ENCODE results near the gene NAA80. TPM values are rescaled to one million over a fixed set of nuclear protein-coding genes. Genes with fewer than 3 reads are reported as not detected.
"Not testable (repeated sequence)": the region's sequence is repeated elsewhere in the genome, so short reads cannot be mapped to it uniquely, and the experiment has no call there.

NAA80 gene
- total RNA-seq, 1 donor from 2014 or later, result 18.1 TPM

DNA sequence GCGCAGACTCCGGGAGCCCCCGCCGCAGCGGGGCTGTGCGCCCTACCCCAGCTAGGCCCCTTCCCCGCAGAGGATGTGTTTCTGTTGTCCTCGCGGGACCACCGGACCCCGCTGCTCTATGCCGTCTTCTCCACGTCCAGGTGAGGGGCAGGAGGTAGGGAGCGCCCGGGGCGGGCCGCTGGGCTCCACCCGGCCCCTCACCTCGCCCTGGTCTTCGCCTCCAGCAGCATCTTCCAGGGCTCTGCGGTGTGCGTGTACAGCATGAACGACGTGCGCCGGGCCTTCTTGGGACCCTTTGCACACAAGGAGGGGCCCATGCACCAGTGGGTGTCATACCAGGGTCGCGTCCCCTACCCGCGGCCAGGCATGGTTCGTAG lies 25.5 kb downstream of the NAA80 start:
- peaks cover 39% of the 10 kb centered on the region for H3K27me3 Mint-ChIP-seq (ENCODE audit: insufficient read depth)
- intact Hi-C loops (cut with micrococcal nuclease), result loop anchor here (1.0 kb wide), 6 partner anchors 13 to 152 kb away; no protein-coding TSS in a partner anchor
- no peaks in the 10 kb centered on the region for H3K9me3 Mint-ChIP-seq
- peaks cover 21% of the 10 kb centered on the region for H3K4me1 Mint-ChIP-seq (ENCODE audit: low read depth)
- H3K4me3 Mint-ChIP-seq, result no peak overlapping the region
- no peak overlapping the region for H3K27ac Mint-ChIP-seq
- H3K36me3 Mint-ChIP-seq (ENCODE audit: low read depth), result no peaks in the 10 kb centered on the region
- no peak for DNase-seq (ENCODE audit: low spot score)

DNA sequence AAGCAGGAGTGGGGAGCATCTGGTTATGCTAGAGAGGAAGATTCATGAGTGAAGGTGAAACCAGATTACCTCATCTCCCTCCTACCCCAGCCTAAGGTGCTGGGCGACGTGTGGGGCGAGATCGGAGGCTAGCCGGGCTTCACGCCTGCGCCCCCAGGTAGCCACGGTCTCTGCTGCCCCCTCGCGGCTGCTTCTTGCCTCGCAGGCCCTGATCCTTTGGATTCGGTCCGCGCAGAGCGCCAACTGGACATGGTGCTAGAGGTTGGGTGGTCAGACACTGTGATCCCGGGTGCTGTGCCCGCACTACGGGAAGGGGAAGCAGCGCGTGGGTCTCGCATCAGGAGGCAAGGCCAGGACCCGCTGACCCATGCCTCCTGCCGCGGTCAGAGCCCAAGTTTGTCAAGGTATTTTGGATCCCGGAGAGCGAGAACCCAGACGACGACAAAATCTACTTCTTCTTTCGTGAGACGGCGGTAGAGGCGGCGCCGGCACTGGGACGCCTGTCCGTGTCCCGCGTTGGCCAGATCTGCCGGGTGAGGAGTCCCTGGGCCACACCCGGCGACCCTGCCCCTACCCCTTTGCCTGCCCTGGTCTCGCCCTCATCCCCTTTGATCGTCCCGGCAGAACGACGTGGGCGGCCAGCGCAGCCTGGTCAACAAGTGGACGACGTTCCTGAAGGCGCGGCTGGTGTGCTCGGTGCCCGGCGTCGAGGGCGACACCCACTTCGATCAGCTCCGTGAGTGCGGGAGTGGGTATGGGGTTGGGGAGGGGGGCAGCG lies 26.1 kb downstream of the NAA80 start:
- Mint-ChIP-seq H3K9me3 (no peaks in the 10 kb centered on the region), H3K27ac (no peak overlapping the region), H3K27me3 (ENCODE audit: insufficient read depth) (peaks cover 39% of the 10 kb centered on the region), H3K4me3 (peak overlapping the region; percentile 71), H3K4me1 (ENCODE audit: low read depth) (peaks cover 21% of the 10 kb centered on the region), H3K36me3 (ENCODE audit: low read depth) (no peaks in the 10 kb centered on the region)
- intact Hi-C loops (cut with micrococcal nuclease), result loop anchor here (1.0 kb wide), 5 partner anchors 13 to 152 kb away; no protein-coding TSS in a partner anchor
- DNase-seq (ENCODE audit: low spot score), result peak; percentile 82

DNA sequence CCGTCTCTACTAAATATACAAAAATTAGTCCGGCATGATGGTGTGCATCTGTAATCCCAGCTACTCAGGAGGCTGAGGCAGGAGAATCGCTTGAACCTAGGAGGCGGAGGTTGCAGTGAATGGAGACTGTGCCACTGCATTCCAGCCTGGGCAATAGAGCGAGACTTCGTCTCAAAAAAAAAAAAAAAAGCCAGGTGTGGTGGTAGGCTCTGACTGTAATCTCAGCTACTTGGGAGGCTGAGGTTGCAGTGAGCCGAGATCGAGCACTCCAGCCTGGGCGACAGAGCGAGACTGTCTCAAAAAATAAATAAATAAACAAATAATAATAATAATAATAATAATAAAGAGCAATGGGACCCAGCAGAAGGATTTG lies 26.7 kb downstream of the NAA80 start:
- H3K36me3 Mint-ChIP-seq (ENCODE audit: low read depth); intact Hi-C loops (cut with micrococcal nuclease); H3K27ac Mint-ChIP-seq; H3K9me3 Mint-ChIP-seq; H3K4me3 Mint-ChIP-seq; DNase-seq (ENCODE audit: low spot score): not testable (repeated sequence)
- Mint-ChIP-seq H3K27me3 (ENCODE audit: insufficient read depth) (peaks cover 36% of the 10 kb centered on the region), H3K4me1 (ENCODE audit: low read depth) (peaks cover 21% of the 10 kb centered on the region)

DNA sequence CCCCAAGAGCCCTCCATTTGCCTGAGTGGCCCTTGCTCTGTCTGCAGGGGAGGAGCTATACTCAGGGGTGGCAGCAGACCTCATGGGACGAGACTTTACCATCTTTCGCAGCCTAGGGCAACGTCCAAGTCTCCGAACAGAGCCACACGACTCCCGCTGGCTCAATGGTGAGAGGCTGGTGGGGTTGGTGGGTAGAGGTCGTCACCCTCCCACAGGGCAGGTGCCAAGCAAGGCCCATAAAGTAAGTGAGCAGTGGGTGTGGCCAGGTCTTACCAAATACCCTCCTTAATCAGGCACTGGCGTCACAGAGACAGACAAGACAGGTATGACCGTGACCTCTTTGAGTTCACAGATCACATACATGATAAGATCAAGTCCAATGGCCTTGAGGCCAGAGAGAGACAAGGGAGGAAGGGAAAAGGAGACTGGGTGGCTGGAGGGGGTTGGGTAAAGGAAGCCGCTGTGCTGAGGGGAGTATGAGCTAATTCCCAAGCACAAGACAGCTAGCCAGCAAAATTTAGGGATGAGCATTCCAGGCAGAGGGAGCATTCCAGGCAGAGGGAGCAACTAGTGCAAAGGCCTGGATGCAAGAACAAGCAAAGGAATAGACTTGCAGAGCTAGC lies 27.8 kb downstream of the NAA80 start:
- Mint-ChIP-seq H3K36me3 (ENCODE audit: low read depth) (no peaks in the 10 kb centered on the region), H3K27ac (no peak overlapping the region), H3K9me3 (no peaks in the 10 kb centered on the region), H3K4me1 (ENCODE audit: low read depth) (peaks cover 21% of the 10 kb centered on the region), H3K4me3 (no peak overlapping the region), H3K27me3 (ENCODE audit: insufficient read depth) (peaks cover 34% of the 10 kb centered on the region)
- intact Hi-C loops (cut with micrococcal nuclease), result no loop called here
- no peak for DNase-seq (ENCODE audit: low spot score)

DNA sequence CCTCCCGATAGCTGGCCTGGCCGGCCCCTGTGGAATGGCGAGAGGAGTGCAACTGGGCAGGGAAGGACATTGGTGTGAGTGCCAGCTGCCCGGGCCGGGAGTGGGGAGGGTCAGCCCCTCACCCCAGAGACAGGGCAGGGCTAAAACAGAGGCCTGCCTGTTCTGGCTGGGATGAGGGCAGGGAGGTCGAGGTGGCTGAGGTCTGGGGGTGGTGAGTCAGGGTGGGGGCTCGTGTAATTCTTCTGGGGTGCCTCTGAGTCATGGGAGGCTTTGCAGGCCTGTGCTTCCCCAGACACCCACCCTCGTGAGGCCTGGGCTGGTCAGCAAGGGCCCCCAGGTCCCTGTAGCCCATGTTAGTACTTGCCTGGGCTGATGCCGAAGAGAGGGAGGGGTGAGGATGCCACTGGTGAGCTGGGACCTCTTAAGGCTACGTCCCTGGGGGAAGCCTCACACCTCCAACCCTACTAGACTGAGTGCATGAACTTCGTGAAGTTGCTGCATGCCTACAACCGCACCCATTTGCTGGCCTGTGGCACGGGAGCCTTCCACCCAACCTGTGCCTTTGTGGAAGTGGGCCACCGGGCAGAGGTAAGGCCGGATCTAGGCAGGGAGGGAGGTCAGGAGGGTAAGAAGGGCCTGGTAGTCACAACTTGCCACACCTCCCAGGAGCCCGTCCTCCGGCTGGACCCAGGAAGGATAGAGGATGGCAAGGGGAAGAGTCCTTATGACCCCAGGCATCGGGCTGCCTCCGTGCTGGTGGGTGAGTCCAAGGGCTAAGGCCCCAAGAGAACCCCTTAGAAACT lies 28.6 kb downstream of the NAA80 start:
- Mint-ChIP-seq H3K4me1 (ENCODE audit: low read depth) (peaks cover 16% of the 10 kb centered on the region), H3K36me3 (ENCODE audit: low read depth) (no peaks in the 10 kb centered on the region), H3K27ac (no peak overlapping the region), H3K4me3 (no peak overlapping the region), H3K27me3 (ENCODE audit: insufficient read depth) (peaks cover 31% of the 10 kb centered on the region), H3K9me3 (no peaks in the 10 kb centered on the region)
- no peak for DNase-seq (ENCODE audit: low spot score)
- intact Hi-C loops (cut with micrococcal nuclease), result no loop called here

DNA sequence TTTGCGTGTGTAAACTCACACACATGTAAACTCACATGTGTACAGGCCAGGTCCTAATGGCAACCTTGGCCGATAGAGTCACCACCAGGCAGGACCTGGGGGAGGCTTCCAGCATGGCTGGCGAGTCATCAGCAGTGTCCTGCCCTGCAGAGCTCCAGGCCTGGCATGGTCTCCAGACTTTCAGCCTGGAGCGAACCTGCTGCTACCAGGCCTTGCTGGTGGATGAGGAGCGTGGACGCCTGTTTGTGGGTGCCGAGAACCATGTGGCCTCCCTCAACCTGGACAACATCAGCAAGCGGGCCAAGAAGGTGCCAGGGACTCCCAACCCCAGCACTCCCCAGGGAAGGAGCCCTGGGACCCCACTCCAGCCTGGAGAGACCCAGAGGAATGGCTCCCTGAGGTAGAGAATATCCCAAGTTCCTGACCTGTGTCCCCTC lies 29.2 kb downstream of the NAA80 start:
- H3K4me1 Mint-ChIP-seq (ENCODE audit: low read depth), result peaks cover 13% of the 10 kb centered on the region
- H3K27me3 Mint-ChIP-seq (ENCODE audit: insufficient read depth), result peaks cover 26% of the 10 kb centered on the region
- no peaks in the 10 kb centered on the region for H3K9me3 Mint-ChIP-seq
- DNase-seq (ENCODE audit: low spot score), result no peak
- intact Hi-C loops (cut with micrococcal nuclease), result no loop called here
- H3K27ac Mint-ChIP-seq, result no peak overlapping the region
- H3K36me3 Mint-ChIP-seq (ENCODE audit: low read depth), result no peaks in the 10 kb centered on the region
- no peak overlapping the region for H3K4me3 Mint-ChIP-seq

DNA sequence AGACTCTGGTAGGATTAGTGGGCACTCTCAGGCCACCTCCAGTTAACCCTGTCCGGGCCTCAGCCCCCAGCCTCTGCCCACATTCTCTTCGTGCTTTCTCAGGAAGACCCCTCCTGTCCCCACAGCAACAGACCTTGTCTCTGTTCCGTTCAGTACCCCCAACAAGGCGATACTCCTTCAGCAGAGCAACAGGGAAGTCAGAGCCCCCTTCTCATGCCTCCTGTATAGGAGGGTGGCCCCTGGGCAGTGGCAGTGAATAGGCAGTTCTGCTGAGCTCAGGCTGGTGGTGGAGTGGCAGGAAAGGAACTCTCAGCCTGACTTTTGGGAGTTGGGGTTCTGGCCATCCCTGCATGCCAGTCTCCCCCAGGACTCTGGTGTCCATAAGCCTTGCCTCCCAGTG lies 29.7 kb downstream of the NAA80 start:
- Mint-ChIP-seq H3K27ac (no peak overlapping the region), H3K27me3 (ENCODE audit: insufficient read depth) (peaks cover 23% of the 10 kb centered on the region), H3K36me3 (ENCODE audit: low read depth) (no peaks in the 10 kb centered on the region), H3K9me3 (no peaks in the 10 kb centered on the region), H3K4me3 (no peak overlapping the region), H3K4me1 (ENCODE audit: low read depth) (peaks cover 10% of the 10 kb centered on the region)
- no peak for DNase-seq (ENCODE audit: low spot score)
- intact Hi-C loops (cut with micrococcal nuclease), result no loop called here

DNA sequence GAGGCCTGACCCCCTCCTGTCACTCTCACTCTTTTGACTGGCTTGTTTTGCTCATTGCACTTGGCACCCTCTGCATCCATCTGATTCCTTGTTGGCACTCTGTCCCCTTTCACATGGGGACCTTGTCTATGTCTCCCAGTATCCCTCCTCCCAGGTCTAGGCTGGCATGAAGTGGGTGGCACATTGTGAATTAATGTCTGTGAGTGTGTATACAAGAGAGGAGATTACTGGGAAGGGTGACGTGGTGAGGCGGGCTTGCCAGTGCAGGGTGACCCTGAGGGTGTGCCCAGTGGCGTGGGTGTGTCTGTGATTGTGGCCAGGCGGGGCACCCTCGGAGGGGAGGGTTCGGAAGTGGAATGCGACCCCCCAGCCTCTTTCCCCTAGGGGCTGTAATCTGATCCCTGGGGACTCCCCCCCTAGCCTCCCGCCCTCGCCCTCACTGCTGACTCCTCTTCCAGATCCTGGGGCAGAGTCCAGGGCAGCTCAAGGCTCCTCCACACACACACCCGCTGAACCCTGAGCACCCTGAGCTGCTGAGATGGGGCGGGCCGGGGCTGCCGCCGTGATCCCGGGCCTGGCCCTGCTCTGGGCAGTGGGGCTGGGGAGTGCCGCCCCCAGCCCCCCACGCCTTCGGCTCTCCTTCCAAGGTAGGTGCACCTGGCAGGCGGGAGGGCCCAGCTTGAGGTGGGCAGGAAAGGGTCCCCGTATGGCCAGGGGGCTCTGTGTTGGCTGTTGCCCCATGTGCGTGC lies 30.3 kb downstream of the NAA80 start, which contains the start of gene SEMA3B:
TSS of gene SEMA3B (plus strand) at position 445 of the 749 bp plus-strand sequence. CDS start at position 539, 94 bp downstream.
- intact Hi-C loops (cut with micrococcal nuclease), result no loop called here
- no peak for DNase-seq (ENCODE audit: low spot score)
- Mint-ChIP-seq H3K27me3 (ENCODE audit: insufficient read depth) (peaks cover 18% of the 10 kb centered on the region), H3K4me1 (ENCODE audit: low read depth) (peaks cover 5% of the 10 kb centered on the region), H3K36me3 (ENCODE audit: low read depth) (no peaks in the 10 kb centered on the region), H3K27ac (no peak within 1 kb of the TSS), H3K4me3 (no peak within 1 kb of the TSS), H3K9me3 (no peaks in the 10 kb centered on the region)

DNA sequence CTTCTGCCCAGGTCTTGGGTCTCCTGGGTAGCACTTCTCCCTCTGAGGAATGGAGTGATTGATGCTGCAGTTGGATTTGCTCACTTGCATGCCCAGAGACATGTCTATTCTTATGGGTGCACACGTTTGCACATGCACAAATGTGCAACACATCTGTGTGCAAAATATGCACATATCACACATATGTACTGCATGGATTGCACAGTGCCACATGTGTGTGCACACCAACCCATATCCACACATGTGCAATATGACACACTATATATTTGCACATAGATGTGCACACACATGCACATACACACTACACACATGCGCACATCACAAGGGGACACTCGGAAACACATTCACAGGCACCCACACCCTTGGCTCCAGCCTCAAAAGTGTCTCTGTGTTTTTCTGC lies 30.9 kb downstream of the NAA80 start:
- H3K9me3 Mint-ChIP-seq, result no peaks in the 10 kb centered on the region
- H3K27me3 Mint-ChIP-seq (ENCODE audit: insufficient read depth), result peaks cover 18% of the 10 kb centered on the region
- no peak overlapping the region for H3K4me3 Mint-ChIP-seq
- H3K4me1 Mint-ChIP-seq (ENCODE audit: low read depth), result peaks cover 5% of the 10 kb centered on the region
- no peaks in the 10 kb centered on the region for H3K36me3 Mint-ChIP-seq (ENCODE audit: low read depth)
- intact Hi-C loops (cut with micrococcal nuclease), result no loop called here
- DNase-seq (ENCODE audit: low spot score), result no peak
- H3K27ac Mint-ChIP-seq, result no peak overlapping the region

DNA sequence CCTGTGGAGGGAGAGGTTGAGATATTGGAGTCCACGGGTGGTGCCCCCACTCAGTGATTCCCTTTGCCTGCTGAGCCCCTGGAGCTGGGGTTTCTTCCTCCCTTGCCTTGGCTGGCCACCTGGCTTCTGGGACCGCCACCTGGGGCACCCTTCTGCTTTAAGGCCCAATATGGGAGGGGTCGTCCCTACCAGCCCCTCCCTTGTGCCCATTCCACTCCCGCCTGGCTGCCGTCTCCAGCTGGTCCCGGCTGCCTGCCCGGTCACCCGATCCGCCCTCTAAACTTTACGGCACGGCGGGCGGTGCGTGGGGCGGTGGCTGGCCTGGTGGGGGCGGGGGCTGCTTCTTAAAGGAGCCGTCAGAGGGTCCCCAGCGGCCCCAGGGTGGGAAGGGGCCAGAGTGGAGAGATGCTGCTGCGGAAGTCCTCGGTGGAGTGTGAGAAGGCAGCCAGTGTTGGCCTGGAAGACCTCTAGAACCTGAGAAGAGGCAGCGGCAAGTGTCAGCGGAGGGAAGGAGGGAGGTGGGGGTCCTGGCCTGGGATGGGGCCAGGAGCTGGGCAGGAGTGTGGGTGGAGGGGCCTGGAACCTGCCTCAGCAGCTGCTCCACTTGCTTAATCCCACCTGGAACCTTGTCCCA lies 31.8 kb downstream of the NAA80 start:
- Mint-ChIP-seq H3K9me3 (no peaks in the 10 kb centered on the region), H3K36me3 (ENCODE audit: low read depth) (no peaks in the 10 kb centered on the region), H3K4me1 (ENCODE audit: low read depth) (no peaks in the 10 kb centered on the region), H3K4me3 (no peak overlapping the region), H3K27me3 (ENCODE audit: insufficient read depth) (peaks cover 14% of the 10 kb centered on the region), H3K27ac (no peak overlapping the region)
- intact Hi-C loops (cut with micrococcal nuclease), result no loop called here
- no peak for DNase-seq (ENCODE audit: low spot score)

DNA sequence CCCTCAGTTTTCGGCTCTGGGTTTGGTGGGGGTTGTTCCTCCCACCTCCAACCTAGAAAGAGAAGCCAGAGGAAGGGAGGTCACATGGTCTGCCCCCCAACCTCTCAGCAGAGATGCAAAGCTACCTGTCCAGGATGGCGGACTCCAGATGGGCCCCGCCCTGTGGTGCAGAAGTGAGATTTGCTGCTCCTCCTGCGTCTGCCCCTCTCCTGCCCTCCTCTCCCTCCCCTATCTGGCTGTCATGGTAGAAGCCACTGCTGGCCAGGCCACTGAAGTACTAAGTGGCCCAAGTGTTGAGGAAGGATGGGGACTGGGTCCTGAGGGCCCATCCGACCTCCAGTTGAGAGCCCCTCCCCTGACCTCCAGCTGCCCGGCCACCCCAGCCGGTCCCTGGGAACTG lies 32.4 kb downstream of the NAA80 start:
- intact Hi-C loops (cut with micrococcal nuclease), result no loop called here
- Mint-ChIP-seq H3K4me1 (ENCODE audit: low read depth) (no peaks in the 10 kb centered on the region), H3K4me3 (no peak overlapping the region), H3K27ac (no peak overlapping the region), H3K27me3 (ENCODE audit: insufficient read depth) (peaks cover 14% of the 10 kb centered on the region), H3K36me3 (ENCODE audit: low read depth) (no peaks in the 10 kb centered on the region), H3K9me3 (no peaks in the 10 kb centered on the region)
- no peak for DNase-seq (ENCODE audit: low spot score)

DNA sequence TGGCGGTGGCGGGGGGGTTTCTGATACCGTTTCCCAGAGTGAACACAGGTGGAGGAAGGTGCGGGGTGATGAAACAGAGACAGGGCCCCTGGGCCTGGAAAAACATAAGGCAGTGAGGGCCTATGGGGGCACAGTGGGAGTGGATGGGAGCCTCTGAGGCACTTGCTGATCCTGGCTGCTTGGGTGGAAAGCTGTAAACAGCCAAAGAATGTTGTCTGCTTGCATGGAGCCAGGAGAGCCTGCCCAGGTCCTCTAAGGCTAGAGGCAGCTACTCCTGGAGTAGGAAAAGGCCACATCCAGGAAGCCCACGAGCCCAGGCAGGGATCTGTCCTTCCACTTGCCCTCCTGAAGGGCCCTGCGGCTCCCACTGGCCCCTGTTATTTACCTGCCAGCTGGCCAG lies 33.2 kb downstream of the NAA80 start:
- H3K4me3 Mint-ChIP-seq, result no peak overlapping the region
- no peaks in the 10 kb centered on the region for H3K9me3 Mint-ChIP-seq
- no peak overlapping the region for H3K27ac Mint-ChIP-seq
- H3K4me1 Mint-ChIP-seq (ENCODE audit: low read depth), result no peaks in the 10 kb centered on the region
- H3K27me3 Mint-ChIP-seq (ENCODE audit: insufficient read depth), result peaks cover 14% of the 10 kb centered on the region
- H3K36me3 Mint-ChIP-seq (ENCODE audit: low read depth), result no peaks in the 10 kb centered on the region
- no peak for DNase-seq (ENCODE audit: low spot score)
- intact Hi-C loops (cut with micrococcal nuclease), result no loop called here

All from activated T-helper 1 cell treated with anti-CD3 and anti-CD28 coated beads, Interleukin-12 subunit alpha, Interleukin-12 subunit beta, Interleukin-2, Interleukin-4 antibody, amounts not matched to agents 30 ng/mL and 10 ng/mL and 1 ng/mL, durations not matched to agents 14 hours and 24 hours and 36 hours (primary cell).